ENCODE data around the gene ABHD14A.

- TF ChIP-seq POLR2A (IDR thresholded peaks at IDR 0.05) (no peak), CTCF (IDR thresholded peaks at IDR 0.05) (no peak)
These were observed 41.3 kb upstream of the ABHD14A start for GRCh38 chr3:51933471-51934138.

All from Peyer's patch (tissue), 4 donors.